Measurements from ENCODE around the gene RALB. TPM values are rescaled to one million over a fixed set of nuclear protein-coding genes. Genes with fewer than 3 reads are reported as not detected.
"Not testable (repeated sequence)": the region's sequence is repeated elsewhere in the genome, so short reads cannot be mapped to it uniquely, and the experiment has no call there.

The RALB gene
- total RNA-seq, 4 donors from 2014 or later, result 22.4 to 42.8 (median 34.9) TPM

DNA sequence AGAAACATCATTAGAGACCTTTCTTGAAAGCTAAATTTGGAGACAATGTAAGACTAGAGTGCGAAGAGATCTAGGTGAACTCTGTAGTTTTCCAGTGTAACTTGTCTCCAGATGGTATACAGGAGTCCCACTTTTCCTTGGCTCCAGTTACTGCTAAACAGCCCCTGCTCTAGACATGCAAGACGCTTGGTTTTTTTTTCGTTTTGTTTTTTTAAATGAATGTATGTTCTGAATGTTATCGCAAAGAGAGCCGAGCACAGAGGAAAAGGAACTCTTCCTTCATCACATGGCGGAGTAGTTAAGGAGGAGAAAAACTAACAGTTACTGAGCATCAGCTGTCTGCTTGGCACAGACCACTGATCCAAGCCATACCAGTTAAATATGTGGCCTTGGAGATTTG is 2.4 kb downstream of the RALB start:
- no peak for DNase-seq (ENCODE audit: low spot score in 2 of 2)
- TF ChIP-seq, protein P1, sequence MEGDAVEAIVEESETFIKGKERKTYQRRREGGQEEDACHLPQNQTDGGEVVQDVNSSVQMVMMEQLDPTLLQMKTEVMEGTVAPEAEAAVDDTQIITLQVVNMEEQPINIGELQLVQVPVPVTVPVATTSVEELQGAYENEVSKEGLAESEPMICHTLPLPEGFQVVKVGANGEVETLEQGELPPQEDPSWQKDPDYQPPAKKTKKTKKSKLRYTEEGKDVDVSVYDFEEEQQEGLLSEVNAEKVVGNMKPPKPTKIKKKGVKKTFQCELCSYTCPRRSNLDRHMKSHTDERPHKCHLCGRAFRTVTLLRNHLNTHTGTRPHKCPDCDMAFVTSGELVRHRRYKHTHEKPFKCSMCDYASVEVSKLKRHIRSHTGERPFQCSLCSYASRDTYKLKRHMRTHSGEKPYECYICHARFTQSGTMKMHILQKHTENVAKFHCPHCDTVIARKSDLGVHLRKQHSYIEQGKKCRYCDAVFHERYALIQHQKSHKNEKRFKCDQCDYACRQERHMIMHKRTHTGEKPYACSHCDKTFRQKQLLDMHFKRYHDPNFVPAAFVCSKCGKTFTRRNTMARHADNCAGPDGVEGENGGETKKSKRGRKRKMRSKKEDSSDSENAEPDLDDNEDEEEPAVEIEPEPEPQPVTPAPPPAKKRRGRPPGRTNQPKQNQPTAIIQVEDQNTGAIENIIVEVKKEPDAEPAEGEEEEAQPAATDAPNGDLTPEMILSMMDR (IDR thresholded peaks at IDR 0.05), result no peak
- no peak for TF ChIP-seq POLR2A (IDR thresholded peaks at IDR 0.05)
- 81 to 88% methylated on average over 6 of the region's 6 CpGs for WGBS, 2 donors
- intact Hi-C loops (cut with DNase I; ENCODE audit: low total_unique reads), result no loop called here
- no peak overlapping the region for H3K4me3 ChIP-seq (ENCODE audit: low read depth, poor library complexity, severe bottlenecking)

DNA sequence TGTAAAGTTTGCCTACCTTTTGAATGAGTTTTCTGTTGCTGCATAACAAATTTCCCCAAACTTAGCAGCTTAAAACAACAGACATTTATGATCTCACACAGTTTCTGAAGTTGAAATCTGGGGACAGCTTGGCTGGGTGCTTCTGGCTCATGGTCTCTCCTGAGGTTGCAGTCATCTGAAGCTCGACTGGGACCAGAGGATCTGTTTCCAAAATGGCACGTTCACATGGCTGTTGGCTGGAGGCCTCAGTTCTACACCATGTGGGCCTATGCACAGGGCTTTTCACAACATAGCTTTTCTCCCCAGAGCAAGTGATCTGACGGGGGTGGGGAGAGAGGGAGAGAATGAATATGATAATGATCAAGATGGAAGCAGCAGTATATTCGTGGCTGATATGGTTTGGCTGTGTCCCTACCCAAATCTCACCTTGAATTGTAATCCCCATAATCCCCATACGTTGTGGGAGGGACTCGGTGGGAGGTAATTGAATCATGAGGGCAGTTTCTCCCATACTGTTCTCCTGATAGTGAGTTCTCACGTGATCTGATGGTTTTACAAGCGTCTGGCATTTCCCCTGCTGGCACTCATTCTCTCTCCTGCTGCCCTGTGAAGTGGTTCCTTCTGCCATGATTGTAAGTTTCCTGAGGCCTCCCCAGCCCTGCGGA is 3.5 kb downstream of the RALB start:
- no peak for TF ChIP-seq POLR2A (IDR thresholded peaks at IDR 0.05)
- TF ChIP-seq, protein P1 (IDR thresholded peaks at IDR 0.05), result no peak
- no peak for DNase-seq (ENCODE audit: low spot score in 2 of 2)
- 76 to 79% methylated on average over 9 of the region's 9 CpGs for WGBS, 2 donors
- intact Hi-C loops (cut with DNase I; ENCODE audit: low total_unique reads), result no loop called here
- H3K4me3 ChIP-seq (ENCODE audit: low read depth, poor library complexity, severe bottlenecking), result no peak overlapping the region

DNA sequence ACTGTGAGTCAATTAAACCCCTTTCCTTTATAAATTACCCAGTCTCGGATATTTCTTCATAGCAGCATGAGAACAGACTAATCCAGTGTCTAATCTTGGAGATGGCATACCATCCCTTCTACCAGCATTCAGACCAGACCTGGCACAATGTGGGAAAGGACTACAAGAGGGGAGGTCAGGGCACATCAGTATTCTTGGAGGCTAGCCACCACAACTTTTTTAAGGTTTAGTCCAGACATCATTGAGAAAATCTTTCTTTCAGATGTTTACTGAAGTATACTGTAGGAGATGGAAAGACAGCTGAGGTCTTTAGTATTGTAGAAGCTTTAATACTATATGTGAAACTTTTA is 4.0 kb downstream of the RALB start:
- WGBS, 2 donors, result 73 to 81% methylated on average over 1 of the region's 1 CpG
- no peak overlapping the region for H3K4me3 ChIP-seq (ENCODE audit: low read depth, poor library complexity, severe bottlenecking)
- no peak for DNase-seq (ENCODE audit: low spot score in 2 of 2)
- TF ChIP-seq POLR2A (IDR thresholded peaks at IDR 0.05), result no peak
- TF ChIP-seq, protein P1 (IDR thresholded peaks at IDR 0.05), result no peak
- intact Hi-C loops (cut with DNase I; ENCODE audit: low total_unique reads), result no loop called here

- no peak overlapping the region for H3K4me3 ChIP-seq (ENCODE audit: low read depth, poor library complexity, severe bottlenecking)
- no peak for TF ChIP-seq POLR2A (IDR thresholded peaks at IDR 0.05)
- TF ChIP-seq, protein P1 (IDR thresholded peaks at IDR 0.05), result no peak
- DNase-seq (ENCODE audit: low spot score in 2 of 2), result no peak
- intact Hi-C loops (cut with DNase I; ENCODE audit: low total_unique reads), result no loop called here
- 55 to 66% methylated on average over 1 of the region's 1 CpG for WGBS, 2 donors
These were observed 4.9 kb downstream of the RALB start for GRCh38 chr2:120257522-120257921.

GRCh38 chr2:120258196-120258595 is 5.5 kb downstream of the RALB start:
- intact Hi-C loops (cut with DNase I; ENCODE audit: low total_unique reads), result no loop called here
- no peak overlapping the region for H3K4me3 ChIP-seq (ENCODE audit: low read depth, poor library complexity, severe bottlenecking)
- TF ChIP-seq, protein P1 (IDR thresholded peaks at IDR 0.05), result no peak
- no peak for TF ChIP-seq POLR2A (IDR thresholded peaks at IDR 0.05)
- WGBS, 2 donors, result 91 to 92% methylated on average over 9 of the region's 9 CpGs
- no peak for DNase-seq (ENCODE audit: low spot score in 2 of 2)

- H3K4me3 ChIP-seq (ENCODE audit: low read depth, poor library complexity, severe bottlenecking); DNase-seq (ENCODE audit: low spot score in 2 of 2); intact Hi-C loops (cut with DNase I; ENCODE audit: low total_unique reads): not testable (repeated sequence)
- 96 to 97% methylated on average over 2 to 5 of the region's 15 CpGs for WGBS, 2 donors
These were observed 7.3 kb downstream of the RALB start for GRCh38 chr2:120259939-120260338.

Data from lower leg skin (tissue), 4 donors.